GDM1 (cell line): ENCODE results near the gene PDE4D.
"Not testable (repeated sequence)": the region's sequence is repeated elsewhere in the genome, so short reads cannot be mapped to it uniquely, and the experiment has no call there.

ENCODE experiments used
- DNase-seq: peaks from one replicate; lab custom pipeline; 2025; lab: John Stamatoyannopoulos, UW

PDE4D gene

DNA sequence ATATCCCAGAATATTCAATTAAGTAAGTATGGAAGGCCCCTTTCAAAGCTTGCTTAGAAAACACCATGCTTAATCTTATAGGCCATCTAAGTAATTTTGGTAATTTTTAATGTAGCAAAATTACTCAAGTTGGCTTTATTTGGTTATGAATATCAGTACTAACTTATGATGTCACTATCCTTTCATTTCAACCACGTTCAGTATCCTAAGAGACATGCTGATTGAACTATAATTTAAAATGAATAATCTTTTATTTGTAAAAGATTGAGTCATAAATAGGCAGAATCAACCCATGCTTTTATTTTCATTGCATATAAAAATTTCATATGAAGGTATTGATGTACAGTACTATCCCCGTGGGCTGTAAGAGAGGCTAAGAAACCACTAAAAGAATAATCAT, 923.7 kb downstream of the PDE4D start:
- no peak for DNase-seq

GRCh38 chr5:58969253-58969652, 924.3 kb downstream of the PDE4D start:
- no peak for DNase-seq

- DNase-seq: no peak
Measured at GRCh38 chr5:58968350-58968749, 925.2 kb downstream of the PDE4D start.

DNA sequence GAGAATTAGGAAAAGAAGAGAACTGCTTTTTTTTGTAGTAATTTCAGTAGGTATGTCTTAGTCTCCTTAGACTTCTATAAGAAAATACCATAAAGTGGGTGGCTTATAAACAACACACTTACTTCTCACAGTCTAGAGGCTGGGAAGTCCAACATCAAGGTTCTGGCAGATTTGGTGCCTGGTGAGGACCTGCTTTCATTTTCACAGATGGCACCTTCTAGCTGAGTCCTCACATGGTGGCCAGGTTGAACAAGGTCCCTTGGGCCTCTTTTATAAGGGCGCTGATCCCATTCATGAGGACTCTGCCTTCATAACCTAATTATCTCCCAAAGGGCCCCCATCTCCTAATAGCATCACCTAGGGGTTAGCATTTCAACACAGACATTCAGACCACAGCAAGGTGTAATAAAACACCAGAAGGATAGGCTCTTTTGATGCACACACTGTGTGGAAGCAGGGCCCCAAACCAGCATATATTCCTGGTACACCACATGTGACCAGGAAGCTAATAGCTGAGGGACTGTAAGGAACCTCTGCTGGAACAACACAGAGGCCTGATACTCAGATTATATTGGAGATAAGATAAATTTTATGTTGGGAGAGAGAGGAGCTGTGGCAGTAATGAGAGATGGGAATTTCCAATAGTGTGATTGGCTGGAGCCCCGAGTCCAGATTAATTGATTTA, 925.8 kb downstream of the PDE4D start:
- no peak for DNase-seq

DNA sequence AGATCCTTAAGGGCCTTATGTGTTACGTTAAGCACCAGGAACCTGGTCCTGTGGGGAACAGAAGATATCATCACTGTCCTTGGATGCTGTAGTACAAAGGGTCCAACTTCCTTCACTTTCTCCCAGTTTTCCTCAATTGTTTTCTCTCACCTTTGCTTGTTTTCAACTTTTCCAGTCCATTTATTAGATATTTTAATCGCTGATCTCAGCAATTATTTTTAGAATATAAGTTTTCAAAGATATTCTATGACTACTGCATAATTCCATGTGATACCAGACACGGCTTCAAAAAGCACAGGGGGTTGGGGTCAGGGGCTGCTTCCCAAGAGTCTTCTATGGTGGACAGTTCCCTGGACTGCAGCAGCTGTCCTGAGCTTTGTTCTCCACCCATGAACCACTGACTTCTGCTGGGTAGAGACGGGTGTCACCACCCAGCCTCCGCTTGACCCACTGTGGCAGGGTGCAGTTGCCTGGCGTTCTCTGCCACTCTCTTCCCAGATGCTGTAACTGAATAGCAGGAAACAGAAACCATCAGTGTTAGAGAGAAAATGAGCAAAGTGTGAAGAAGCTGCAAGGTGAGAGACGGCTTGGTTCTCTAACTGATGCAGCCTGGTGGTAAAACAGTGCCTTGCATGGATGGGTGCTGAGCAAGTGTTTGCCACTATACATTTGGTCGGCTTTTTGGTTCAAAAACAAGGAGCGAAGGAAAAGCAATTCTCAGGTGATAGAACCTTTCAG, 927.7 kb downstream of the PDE4D start:
- no peak for DNase-seq

- no peak for DNase-seq
Measured at GRCh38 chr5:58963821-58964220, 929.7 kb downstream of the PDE4D start.

GRCh38 chr5:58963361-58963760, 930.2 kb downstream of the PDE4D start:
- DNase-seq: no peak

DNA sequence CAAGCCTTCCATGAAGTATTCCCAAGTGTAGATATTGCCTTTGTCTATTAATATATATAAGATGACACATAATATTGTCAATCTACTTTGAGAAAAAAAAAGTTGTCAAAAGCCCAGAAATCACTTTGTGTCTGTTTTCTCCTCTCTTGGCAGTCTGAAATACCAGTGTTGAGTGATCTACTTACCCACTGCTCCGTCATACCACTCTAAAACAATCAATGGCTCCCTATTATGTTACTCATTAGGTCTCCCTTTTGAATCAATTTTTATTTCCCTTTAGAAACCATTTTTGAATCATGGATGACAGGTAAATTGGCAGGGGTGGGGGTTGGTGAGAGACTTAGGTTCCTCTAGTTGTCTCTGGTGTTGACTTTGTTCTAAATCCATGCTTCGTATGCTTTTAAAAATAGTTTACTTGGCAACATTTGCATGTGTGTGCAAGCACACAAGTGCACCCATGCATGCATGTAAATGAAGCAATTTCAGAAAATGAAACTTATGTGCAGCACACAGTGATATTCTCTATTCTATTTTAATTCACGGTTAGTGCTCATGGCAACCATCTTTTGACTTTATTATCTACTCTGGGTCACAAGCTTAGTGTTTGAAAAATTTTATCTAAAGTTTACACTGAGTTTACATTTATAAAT, 931.8 kb downstream of the PDE4D start:
- no peak for DNase-seq

- DNase-seq: no peak
Measured at GRCh38 chr5:58958701-58959100, 934.8 kb downstream of the PDE4D start.

DNA sequence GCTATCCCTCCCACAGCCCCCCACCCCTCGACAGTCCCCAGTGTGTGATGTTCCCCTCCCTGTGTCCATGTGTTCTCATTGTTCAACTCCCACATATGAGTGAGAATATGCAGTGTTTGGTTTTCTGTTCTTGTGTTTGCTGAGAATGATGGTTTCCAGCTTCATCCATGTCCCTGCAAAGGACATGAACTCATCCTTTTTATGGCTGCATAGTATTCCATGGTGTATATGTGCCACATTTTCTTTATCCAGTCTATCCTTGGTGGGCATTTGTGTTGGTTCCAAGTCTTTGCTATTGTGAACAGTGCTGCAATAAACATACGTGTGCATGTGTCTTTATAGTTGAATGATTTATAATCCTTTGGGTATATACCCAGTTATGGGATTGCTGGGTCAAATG, 940.3 kb downstream of the PDE4D start:
- not testable (repeated sequence) for DNase-seq

DNA sequence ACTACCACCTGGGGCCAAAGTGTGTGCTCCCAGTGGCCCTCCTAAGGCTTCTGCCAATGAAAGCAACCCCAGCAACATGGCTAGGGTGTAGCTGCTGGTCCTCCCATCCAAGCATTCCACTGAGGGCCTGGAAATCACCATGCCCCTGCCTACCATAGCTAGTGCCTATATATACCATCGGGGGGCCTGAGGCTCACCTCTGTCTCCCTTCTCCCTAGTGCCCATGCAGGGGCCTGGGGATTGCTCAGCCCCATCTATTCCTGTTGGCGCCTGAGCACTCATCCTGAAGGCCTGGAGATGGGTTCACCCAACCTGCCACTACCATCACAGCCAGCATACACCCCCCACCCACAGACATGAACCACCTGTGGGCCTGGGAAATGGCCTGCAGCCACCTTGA, 943.3 kb downstream of the PDE4D start:
- no peak for DNase-seq

- no peak for DNase-seq
Measured at GRCh38 chr5:58946230-58946629, 947.3 kb downstream of the PDE4D start.

GRCh38 chr5:58944221-58944620, 949.3 kb downstream of the PDE4D start:
- no peak for DNase-seq

DNA sequence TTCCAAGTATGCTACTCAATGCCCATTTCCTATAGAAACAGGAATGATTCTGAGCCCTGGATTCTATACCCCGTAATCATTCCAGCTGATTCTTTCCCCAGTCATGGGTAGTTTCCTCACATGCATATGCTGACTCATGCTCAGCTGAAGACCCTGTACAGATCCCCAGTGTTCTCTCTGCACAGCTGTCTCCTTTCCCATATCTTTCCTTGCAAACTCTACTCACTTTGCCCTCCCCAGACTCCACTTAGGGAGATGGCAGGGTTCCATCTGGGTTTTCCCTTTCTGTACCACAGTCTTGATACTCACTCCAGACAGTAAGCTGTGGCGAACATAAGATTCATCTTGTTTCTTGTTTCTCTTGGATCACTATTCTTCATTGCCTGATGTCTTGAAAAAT, 953.1 kb downstream of the PDE4D start:
- no peak for DNase-seq

DNA sequence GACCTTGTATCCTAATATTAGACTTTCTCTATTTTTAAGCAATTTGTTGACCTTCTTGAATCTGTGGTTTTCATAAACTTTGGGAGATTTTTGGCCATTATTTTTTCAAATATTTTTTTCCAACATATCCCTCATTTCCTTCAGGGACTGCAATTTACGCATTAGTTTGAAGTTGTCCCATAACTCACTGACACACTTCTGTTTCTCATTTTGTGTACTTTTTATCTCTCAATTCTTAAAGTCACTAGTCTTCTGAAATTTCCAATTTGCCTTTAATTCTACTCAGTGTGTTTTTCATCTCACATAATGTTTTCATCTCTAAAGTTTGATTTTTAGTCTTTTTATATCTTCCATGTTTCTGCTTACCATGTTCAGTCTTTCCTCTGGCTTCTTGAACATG, 953.9 kb downstream of the PDE4D start:
- no peak for DNase-seq

DNA sequence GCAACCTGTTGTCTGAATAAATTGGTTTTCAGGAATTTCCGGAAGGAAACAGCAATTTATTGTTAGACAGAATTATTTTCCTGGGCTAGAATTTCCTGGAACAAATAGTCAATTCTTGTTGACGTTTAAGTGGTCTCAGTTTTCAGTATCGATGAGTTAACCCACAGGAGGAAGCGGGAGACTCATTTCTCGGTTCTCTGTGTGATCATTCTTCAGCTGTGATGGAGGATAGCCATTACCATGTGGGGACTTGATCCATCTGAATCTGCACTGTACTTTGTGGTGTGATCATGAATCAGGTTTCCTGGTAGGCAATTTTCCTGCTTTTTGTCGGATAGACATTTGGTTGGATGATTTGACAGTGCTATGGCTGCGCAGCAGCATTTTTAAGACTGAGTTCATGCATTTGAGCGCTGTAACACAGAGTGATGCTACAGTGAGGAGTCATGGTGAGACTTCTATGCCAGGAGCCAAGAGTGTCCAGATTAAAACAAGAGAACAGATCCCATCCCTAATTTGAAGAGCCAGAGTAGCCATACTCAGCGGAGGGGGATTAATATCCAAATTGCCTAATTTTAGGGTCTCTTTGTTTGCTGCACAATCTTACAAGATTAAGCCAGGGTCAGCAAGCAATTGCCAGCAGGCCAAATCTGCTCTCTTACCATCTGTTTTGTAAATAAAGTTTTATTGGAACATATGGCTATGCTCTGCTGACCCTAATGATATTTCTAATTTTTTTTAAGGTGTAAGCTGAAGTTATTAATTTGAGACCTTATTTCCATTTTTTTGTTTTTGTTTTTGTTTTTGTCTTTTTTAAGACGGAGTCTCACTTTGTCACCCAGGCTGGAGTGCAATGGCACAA, 954.7 kb downstream of the PDE4D start:
- no peak for DNase-seq

GRCh38 chr5:58937031-58937681, 956.4 kb downstream of the PDE4D start:
- no peak for DNase-seq

DNA sequence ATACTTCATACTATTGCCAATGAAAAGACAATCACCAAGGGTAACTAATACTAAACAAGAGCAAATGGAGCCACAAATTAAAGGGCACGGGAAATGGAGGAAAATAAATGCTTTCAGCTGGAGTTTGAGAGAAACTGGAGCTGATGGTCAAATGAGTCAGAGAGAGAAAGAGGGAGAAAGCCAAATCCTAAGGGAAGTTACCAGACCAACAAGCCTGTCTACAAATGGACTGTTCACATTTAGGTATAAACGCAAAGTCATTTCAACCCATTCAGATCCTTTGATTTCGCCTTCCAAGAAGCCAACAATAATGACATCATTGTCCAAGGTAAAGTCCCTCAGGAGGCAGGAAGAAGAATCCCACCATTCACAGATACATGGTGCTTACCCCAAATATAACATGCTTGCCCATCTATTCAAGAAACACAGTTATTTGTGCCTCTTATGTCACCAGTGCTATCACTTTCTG, 958.9 kb downstream of the PDE4D start:
- DNase-seq: no peak

DNA sequence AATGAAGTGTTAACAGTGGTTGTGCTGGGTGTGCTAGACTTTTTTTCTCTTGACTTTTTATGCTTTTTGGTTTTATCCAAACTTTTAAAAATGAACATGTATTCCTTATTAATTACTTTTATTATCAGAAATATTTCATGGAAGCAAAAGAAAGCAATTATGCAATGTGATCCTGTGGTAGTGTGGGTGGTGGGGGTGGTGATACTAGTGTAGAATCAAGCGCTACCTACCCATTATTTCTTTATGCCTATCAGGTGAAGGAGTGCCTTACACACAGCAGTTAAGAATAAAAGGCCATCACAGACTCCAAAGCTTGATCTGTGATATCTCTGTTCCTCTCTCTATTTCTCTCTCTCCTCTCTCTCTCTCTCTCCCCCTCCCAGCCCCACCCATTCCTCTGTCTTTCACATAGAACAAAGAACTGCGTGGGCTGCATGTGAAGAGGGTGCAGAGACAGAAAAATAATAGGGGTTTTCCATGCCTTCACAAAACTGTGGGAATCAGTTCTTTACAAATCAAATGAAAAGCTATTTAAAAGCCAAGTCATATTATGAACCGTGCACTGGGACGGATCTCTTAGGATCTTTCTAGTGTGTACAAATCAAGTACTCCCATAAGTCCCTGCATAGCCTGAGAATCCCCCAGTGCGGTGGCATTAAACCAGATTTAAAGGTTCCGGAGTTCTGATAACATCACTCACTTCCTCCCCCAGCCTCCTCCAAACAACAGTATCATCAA, 959.5 kb downstream of the PDE4D start:
- no peak for DNase-seq

GRCh38 chr5:58932057-58932612, 961.4 kb downstream of the PDE4D start:
- DNase-seq: no peak

DNA sequence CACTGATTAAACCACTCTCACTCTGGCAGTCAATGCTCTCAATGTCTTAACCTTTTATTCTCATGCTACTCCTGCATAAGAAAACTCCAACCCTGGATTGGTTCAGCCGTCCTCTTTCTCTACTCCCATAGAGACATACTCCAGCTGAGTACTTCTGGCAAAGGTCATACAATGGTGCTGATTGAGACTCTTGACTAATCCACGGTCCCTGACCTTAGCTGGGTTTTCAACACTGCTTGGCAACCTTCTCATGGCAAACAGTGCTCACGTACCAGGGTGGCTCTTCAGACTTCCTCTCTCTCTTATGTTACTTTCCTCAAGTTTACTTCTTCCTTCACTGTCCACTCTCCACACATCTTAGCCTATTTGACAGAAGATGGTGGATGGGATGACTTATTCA, 963.0 kb downstream of the PDE4D start:
- no peak for DNase-seq
